ENCODE results near the gene FREY1. TPM values are rescaled to one million over a fixed set of nuclear protein-coding genes. Genes with fewer than 3 reads are reported as not detected.

FREY1 gene
- total and polyA plus RNA-seq, 2 donors (not counting 1 experiment from before 2014, with no cell fraction given), result 0.83 TPM; not detected in 1

DNA sequence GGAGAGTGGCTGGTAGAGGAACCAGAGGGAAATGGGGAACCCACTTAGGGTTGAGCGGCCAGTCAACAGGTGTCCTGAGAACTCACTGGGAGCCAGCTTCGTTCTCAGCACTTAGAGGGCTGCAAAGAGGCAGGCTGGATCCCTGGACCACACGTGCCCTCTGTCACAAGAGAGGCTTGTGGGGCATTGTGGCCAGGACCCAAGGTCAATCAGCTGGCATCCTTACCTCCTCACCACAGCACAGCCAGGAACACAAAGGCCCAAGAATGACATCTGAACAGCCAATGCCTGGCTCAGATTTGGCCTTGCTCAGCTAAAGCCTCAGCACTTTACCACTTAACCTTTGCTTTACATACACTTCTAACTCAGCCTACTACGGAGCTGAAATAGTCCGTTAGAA is 14.2 kb downstream of the FREY1 start:
- no peak overlapping the region for H2AFZ ChIP-seq (ENCODE audit: low read length)
- peaks cover 22% of the 10 kb centered on the region for H3K27me3 ChIP-seq (ENCODE audit: control insufficient read depth, insufficient read depth, low read length)
- H3K79me2 ChIP-seq (ENCODE audit: control insufficient read depth, insufficient read depth, low read length), result no peaks in the 10 kb centered on the region
- no peak for TF ChIP-seq CTCF (conservative IDR thresholded peaks at IDR 0.05 in 1 of 2, IDR thresholded peaks at IDR 0.05 in 1 of 2; ENCODE audit: low read depth in 1 of 2, low read length in 2 of 2)
- no peaks in the 10 kb centered on the region for H4K20me1 ChIP-seq (ENCODE audit: control insufficient read depth, extremely low read depth, insufficient read depth, low read length)
- H3K36me3 ChIP-seq (ENCODE audit: control insufficient read depth, insufficient read depth, low read length), result no peaks in the 10 kb centered on the region
- H3K4me3 ChIP-seq (replicated peaks in 1 of 4; ENCODE audit: control extremely low read depth in 1 of 4, insufficient read depth in 1 of 4, low read depth in 3 of 4, low read length in 4 of 4), result no peak overlapping the region
- no peak overlapping the region for H3K9ac ChIP-seq (ENCODE audit: insufficient read depth, low read length)
- DNase-seq (ENCODE audit: low read depth in 2 of 2), result no peak
- H3K4me2 ChIP-seq (ENCODE audit: extremely low read depth, insufficient read depth, low read length), result no peak overlapping the region
- H3K27ac ChIP-seq (ENCODE audit: insufficient read depth, low read length), result no peak overlapping the region
- no peaks in the 10 kb centered on the region for H3K4me1 ChIP-seq (ENCODE audit: control insufficient read depth, extremely low read depth, insufficient read depth, low read length)
- no peaks in the 10 kb centered on the region for H3K9me3 ChIP-seq (ENCODE audit: control insufficient read depth, insufficient read depth, low read depth, low read length)

DNA sequence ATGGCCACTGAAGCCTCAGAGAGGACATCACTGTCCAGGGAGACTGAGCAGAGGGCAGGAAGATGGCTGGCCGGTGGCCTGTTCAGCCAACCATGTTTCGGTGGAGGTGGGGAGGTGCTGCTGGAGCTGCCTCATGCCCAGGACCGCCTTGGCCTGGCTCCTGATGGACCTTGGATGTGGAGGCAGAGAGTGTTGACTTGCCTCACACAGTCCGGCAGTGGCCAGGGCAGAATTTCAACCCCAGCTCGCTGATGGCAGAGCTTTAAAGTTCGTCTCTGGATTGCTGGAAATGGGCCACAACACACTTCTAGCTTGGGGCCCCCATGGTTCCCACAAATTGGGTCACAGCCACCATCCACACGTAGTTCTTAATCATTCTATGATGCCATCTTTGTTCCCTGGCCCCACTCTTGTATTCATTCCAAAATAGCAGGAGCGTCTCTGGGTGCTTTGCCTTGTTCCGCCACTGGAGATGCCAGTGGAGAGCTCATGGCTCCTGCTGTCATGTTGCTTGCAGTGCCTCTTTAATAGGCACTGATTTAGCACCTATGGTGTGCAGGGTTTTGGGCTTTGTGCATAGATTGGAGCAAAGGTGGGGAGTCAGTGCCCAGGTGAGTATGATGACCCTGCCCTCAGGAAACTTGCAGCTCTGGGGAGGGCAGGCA is 16.1 kb downstream of the FREY1 start:
- Histone ChIP-seq H3K79me2 (ENCODE audit: control insufficient read depth, insufficient read depth, low read length) (no peaks in the 10 kb centered on the region), H3K9ac (ENCODE audit: insufficient read depth, low read length) (no peak overlapping the region), H4K20me1 (ENCODE audit: control insufficient read depth, extremely low read depth, insufficient read depth, low read length) (peaks cover 3% of the 10 kb centered on the region), H3K9me3 (ENCODE audit: control insufficient read depth, insufficient read depth, low read depth, low read length) (no peaks in the 10 kb centered on the region), H3K4me1 (ENCODE audit: control insufficient read depth, extremely low read depth, insufficient read depth, low read length) (no peaks in the 10 kb centered on the region), H3K36me3 (ENCODE audit: control insufficient read depth, insufficient read depth, low read length) (no peaks in the 10 kb centered on the region), H3K4me3 (replicated peaks in 1 of 4; ENCODE audit: control extremely low read depth in 1 of 4, insufficient read depth in 1 of 4, low read depth in 3 of 4, low read length in 4 of 4) (no peak overlapping the region), H3K27ac (ENCODE audit: insufficient read depth, low read length) (no peak overlapping the region), H3K27me3 (ENCODE audit: control insufficient read depth, insufficient read depth, low read length) (peaks cover 9% of the 10 kb centered on the region), H2AFZ (ENCODE audit: low read length) (no peak overlapping the region), H3K4me2 (ENCODE audit: extremely low read depth, insufficient read depth, low read length) (no peak overlapping the region)
- TF ChIP-seq EZH2 (IDR thresholded peaks at IDR 0.05; ENCODE audit: low read length, missing control alignments) (no peak), CTCF (conservative IDR thresholded peaks at IDR 0.05 in 1 of 2, IDR thresholded peaks at IDR 0.05 in 1 of 2; ENCODE audit: low read depth in 1 of 2, low read length in 2 of 2) (no peak)
- no peak for DNase-seq (ENCODE audit: low read depth in 2 of 2)

GRCh38 chr11:45889966-45890365 is 17.1 kb downstream of the FREY1 start:
- no peak overlapping the region for H3K4me2 ChIP-seq (ENCODE audit: extremely low read depth, insufficient read depth, low read length)
- no peak for TF ChIP-seq CTCF (conservative IDR thresholded peaks at IDR 0.05 in 1 of 2, IDR thresholded peaks at IDR 0.05 in 1 of 2; ENCODE audit: low read depth in 1 of 2, low read length in 2 of 2)
- no peak for TF ChIP-seq EZH2 (IDR thresholded peaks at IDR 0.05; ENCODE audit: low read length, missing control alignments)
- no peak overlapping the region for H3K4me3 ChIP-seq (replicated peaks in 1 of 4; ENCODE audit: control extremely low read depth in 1 of 4, insufficient read depth in 1 of 4, low read depth in 3 of 4, low read length in 4 of 4)
- H3K27ac ChIP-seq (ENCODE audit: insufficient read depth, low read length), result no peak overlapping the region
- H3K4me1 ChIP-seq (ENCODE audit: control insufficient read depth, extremely low read depth, insufficient read depth, low read length), result no peaks in the 10 kb centered on the region
- H4K20me1 ChIP-seq (ENCODE audit: control insufficient read depth, extremely low read depth, insufficient read depth, low read length), result peaks cover 3% of the 10 kb centered on the region
- no peaks in the 10 kb centered on the region for H3K79me2 ChIP-seq (ENCODE audit: control insufficient read depth, insufficient read depth, low read length)
- DNase-seq (ENCODE audit: low read depth in 2 of 2), result no peak
- H3K9me3 ChIP-seq (ENCODE audit: control insufficient read depth, insufficient read depth, low read depth, low read length), result no peaks in the 10 kb centered on the region
- peaks cover 9% of the 10 kb centered on the region for H3K27me3 ChIP-seq (ENCODE audit: control insufficient read depth, insufficient read depth, low read length)
- H2AFZ ChIP-seq (ENCODE audit: low read length), result no peak overlapping the region
- no peaks in the 10 kb centered on the region for H3K36me3 ChIP-seq (ENCODE audit: control insufficient read depth, insufficient read depth, low read length)
- H3K9ac ChIP-seq (ENCODE audit: insufficient read depth, low read length), result no peak overlapping the region
